GM21529 (cell line): Measurements from ENCODE around the gene PLEKHA5.

Experiments used
- ATAC-seq: cut with Tn5 transposase; IDR thresholded peaks from one replicate; pipeline ENCODE4 v1.9.1; 2021; ENCODE audit not compliant: unreplicated experiment

The PLEKHA5 gene

GRCh38 chr12:19127270-19127669, 2.3 kb upstream of the PLEKHA5 start:
- no peak for ATAC-seq

- ATAC-seq, result no peak
These were observed 1.0 kb upstream of the PLEKHA5 start for GRCh38 chr12:19128485-19128884.

- no peak for ATAC-seq
These were observed 429 bp upstream of the PLEKHA5 start for GRCh38 chr12:19129122-19129485.

- no peak for ATAC-seq
These were observed 891 bp downstream of the PLEKHA5 start for GRCh38 chr12:19130224-19131024.

- no peak for ATAC-seq
These were observed 1.5 kb downstream of the PLEKHA5 start for GRCh38 chr12:19131025-19131444.

GRCh38 chr12:19138551-19138950, 9.0 kb downstream of the PLEKHA5 start:
- no peak for ATAC-seq

GRCh38 chr12:19138956-19139355, 9.4 kb downstream of the PLEKHA5 start:
- no peak for ATAC-seq

GRCh38 chr12:19139615-19140194, 10.2 kb downstream of the PLEKHA5 start:
- ATAC-seq, result no peak

- ATAC-seq, result no peak
These were observed 11.1 kb downstream of the PLEKHA5 start for GRCh38 chr12:19140381-19141236.

- no peak for ATAC-seq
These were observed 13.0 kb downstream of the PLEKHA5 start for GRCh38 chr12:19142499-19142898.

- ATAC-seq, result no peak
These were observed 14.8 kb downstream of the PLEKHA5 start for GRCh38 chr12:19144287-19144686.

GRCh38 chr12:19144985-19145384, 15.5 kb downstream of the PLEKHA5 start:
- ATAC-seq, result no peak

GRCh38 chr12:19148860-19149259, 19.3 kb downstream of the PLEKHA5 start:
- ATAC-seq, result no peak

GRCh38 chr12:19150273-19150900, 20.9 kb downstream of the PLEKHA5 start:
- no peak for ATAC-seq

- ATAC-seq, result no peak
These were observed 21.8 kb downstream of the PLEKHA5 start for GRCh38 chr12:19151298-19151697.

- no peak for ATAC-seq
These were observed 23.9 kb downstream of the PLEKHA5 start for GRCh38 chr12:19153396-19153795.

GRCh38 chr12:19154686-19155085, 25.2 kb downstream of the PLEKHA5 start:
- no peak for ATAC-seq

- no peak for ATAC-seq
These were observed 26.6 kb downstream of the PLEKHA5 start for GRCh38 chr12:19155981-19156734.

- ATAC-seq, result no peak
These were observed 29.4 kb downstream of the PLEKHA5 start for GRCh38 chr12:19158923-19159322.

- ATAC-seq, result no peak
These were observed 31.7 kb downstream of the PLEKHA5 start for GRCh38 chr12:19161216-19161615.

GRCh38 chr12:19165451-19165850, 35.9 kb downstream of the PLEKHA5 start:
- no peak for ATAC-seq
